ENCODE data around the gene KANSL1.
A peak's percentile ranks its signal among the peaks of the same experiment; 100 is the strongest.
"Not testable (repeated sequence)": the region's sequence is repeated elsewhere in the genome, so short reads cannot be mapped to it uniquely, and the experiment has no call there.

KANSL1 gene

GRCh38 chr17:46019408-46019925 is 173.8 kb downstream of the KANSL1 start:
- DNase-seq (ENCODE audit: low read depth) = not testable (repeated sequence)

- no peak for DNase-seq (ENCODE audit: low read depth)
Observed at GRCh38 chr17:46013502-46014165, 179.6 kb downstream of the KANSL1 start.

DNA sequence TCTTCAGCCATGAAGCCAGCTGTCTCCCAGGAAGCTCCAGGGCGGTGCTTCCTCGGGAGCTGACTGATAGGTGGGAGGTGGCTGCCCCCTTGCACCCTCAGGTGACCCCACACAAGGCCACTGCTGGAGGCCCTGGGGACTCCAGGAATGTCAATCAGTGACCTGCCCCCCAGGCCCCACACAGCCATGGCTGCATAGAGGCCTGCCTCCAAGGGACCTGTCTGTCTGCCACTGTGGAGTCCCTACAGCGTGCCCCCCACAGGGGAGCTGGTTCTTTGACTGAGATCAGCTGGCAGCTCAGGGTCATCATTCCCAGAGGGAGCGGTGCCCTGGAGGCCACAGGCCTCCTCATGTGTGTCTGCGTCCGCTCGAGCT is 180.1 kb downstream of the KANSL1 start:
- DNase-seq (ENCODE audit: low read depth) = no peak

GRCh38 chr17:46012506-46013079 is 180.6 kb downstream of the KANSL1 start:
- no peak for DNase-seq (ENCODE audit: low read depth)

DNA sequence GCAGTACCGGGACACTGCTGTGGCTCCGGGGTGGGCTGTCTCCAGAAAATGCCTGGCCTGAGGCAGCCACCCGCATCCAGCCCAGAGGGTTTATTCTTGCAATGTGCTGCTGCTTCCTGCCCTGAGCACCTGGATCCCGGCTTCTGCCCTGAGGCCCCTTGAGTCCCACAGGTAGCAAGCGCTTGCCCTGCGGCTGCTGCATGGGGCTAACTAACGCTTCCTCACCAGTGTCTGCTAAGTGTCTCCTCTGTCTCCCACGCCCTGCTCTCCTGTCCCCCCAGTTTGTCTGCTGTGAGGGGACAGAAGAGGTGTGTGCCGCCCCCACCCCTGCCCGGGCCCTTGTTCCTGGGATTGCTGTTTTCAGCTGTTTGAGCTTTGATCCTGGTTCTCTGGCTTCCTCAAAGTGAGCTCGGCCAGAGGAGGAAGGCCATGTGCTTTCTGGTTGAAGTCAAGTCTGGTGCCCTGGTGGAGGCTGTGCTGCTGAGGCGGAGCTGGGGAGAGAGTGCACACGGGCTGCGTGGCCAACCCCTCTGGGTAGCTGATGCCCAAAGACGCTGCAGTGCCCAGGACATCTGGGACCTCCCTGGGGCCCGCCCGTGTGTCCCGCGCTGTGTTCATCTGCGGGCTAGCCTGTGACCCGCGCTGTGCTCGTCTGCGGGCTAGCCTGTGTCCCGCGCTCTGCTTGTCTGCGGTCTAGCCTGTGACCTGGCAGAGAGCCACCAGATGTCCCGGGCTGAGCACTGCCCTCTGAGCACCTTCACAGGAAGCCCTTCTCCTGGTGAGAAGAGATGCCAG is 181.3 kb downstream of the KANSL1 start:
- DNase-seq (ENCODE audit: low read depth) = no peak

DNA sequence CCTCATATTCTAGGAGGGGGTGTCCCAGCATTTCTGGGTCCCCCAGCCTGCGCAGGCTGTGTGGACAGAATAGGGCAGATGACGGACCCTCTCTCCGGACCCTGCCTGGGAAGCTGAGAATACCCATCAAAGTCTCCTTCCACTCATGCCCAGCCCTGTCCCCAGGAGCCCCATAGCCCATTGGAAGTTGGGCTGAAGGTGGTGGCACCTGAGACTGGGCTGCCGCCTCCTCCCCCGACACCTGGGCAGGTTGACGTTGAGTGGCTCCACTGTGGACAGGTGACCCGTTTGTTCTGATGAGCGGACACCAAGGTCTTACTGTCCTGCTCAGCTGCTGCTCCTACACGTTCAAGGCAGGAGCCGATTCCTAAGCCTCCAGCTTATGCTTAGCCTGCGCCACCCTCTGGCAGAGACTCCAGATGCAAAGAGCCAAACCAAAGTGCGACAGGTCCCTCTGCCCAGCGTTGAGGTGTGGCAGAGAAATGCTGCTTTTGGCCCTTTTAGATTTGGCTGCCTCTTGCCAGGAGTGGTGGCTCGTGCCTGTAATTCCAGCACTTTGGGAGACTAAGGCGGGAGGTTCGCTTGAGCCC is 182.5 kb downstream of the KANSL1 start:
- DNase-seq (ENCODE audit: low read depth) = no peak

GRCh38 chr17:46009681-46010596 is 183.3 kb downstream of the KANSL1 start:
- no peak for DNase-seq (ENCODE audit: low read depth)

DNA sequence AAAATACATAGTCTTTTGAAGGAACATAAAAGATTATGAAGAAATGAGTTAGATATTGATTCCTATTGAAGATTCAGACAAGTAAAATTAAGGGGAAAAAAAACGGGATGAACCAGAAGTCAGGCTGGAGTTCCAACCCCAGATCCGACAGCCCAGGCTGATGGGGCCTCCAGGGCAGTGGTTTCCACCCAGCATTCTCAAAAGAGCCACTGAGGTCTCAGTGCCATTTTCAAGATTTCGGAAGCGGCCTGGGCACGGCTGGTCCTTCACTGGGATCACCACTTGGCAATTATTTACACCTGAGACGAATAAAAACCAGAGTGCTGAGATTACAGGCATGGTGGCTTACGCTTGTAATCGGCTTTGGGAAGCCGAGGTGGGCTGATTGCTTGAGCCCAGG is 184.6 kb downstream of the KANSL1 start:
- no peak for DNase-seq (ENCODE audit: low read depth)

DNA sequence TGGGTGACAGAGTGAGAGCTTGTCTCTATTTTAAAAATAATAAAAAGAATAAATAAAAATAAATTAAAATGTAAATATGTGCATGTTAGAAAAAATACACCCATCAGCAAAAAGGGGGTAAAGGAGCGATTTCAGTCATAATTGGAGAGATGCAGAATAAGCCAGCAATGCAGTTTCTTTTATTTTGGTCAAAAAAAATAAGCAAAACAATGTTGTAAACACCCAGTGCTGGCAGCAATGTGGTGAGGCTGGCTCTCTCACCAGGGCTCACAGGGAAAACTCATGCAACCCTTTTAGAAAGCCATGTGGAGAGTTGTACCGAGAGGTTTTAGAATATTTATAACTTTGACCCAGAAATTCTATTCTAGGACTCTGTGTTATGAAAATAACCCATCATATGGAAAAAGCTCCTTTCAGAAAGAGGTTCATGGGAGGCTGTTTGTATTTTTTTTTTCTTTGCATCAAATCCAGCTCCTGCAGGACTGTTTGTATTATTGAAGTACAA is 185.7 kb downstream of the KANSL1 start:
- DNase-seq (ENCODE audit: low read depth) = no peak

- DNase-seq (ENCODE audit: low read depth) = not testable (repeated sequence)
Observed at GRCh38 chr17:46006082-46006481, 187.1 kb downstream of the KANSL1 start.

GRCh38 chr17:46003907-46004748 is 189.1 kb downstream of the KANSL1 start:
- DNase-seq (ENCODE audit: low read depth) = no peak

- no peak for DNase-seq (ENCODE audit: low read depth)
Observed at GRCh38 chr17:46002973-46003316, 190.3 kb downstream of the KANSL1 start.

GRCh38 chr17:46002311-46002972 is 190.8 kb downstream of the KANSL1 start:
- DNase-seq (ENCODE audit: low read depth) = peak; percentile 48

DNA sequence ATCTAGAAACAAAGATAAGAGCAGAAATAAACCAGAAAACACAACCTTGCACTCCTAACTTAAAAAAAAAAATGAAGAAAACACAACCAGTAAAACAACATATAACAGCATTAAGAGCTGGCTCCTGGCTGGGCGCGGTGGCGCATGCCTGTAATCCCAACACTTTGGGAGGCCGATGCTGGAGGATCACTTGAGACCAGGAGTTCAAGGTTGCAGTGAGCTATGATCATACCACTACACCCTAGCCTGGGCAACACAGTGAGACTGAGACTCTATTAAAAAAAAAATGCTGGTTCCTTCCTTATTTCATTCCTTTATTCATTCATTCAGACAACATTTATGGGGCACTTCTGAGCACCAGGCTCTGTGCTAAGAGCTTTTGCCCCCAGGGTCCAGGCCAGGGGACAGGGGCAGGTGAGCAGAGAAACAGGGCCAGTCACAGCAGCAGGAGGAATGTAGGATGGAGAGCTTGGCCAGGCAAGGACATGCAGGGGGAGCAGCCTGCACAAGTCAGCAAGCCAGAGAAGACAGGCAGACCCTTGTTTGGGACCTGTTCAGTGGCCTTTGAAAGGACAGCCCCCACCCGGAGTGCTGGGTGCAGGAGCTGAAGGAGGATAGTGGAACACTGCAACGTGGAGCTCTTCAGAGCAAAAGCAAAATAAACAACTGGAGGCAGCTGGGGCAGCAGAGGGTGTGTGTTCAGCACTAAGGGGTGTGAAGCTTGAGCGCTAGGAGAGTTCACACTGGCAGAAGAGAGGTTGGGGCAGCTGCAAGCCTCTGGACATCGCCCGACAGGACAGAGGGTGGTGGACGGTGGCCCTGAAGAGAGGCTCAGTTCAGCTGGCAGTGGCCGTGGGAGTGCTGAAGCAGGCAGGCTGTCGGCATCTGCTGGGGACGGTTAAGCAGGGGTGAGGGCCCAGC is 191.6 kb downstream of the KANSL1 start:
- DNase-seq (ENCODE audit: low read depth) = no peak

GRCh38 chr17:46000757-46001156 is 192.5 kb downstream of the KANSL1 start:
- no peak for DNase-seq (ENCODE audit: low read depth)

GRCh38 chr17:46000292-46000691 is 192.9 kb downstream of the KANSL1 start:
- no peak for DNase-seq (ENCODE audit: low read depth)

GRCh38 chr17:45999900-46000290 is 193.3 kb downstream of the KANSL1 start:
- DNase-seq (ENCODE audit: low read depth) = no peak

- DNase-seq (ENCODE audit: low read depth) = no peak
Observed at GRCh38 chr17:45998987-45999899, 194.0 kb downstream of the KANSL1 start, which contains the start of gene STH. STH (plus strand) TSS chr17:45999250; CDS start chr17:45999280, 30 bp downstream.
